Measurements from ENCODE around the gene EPHA8.

Gene EPHA8

DNA sequence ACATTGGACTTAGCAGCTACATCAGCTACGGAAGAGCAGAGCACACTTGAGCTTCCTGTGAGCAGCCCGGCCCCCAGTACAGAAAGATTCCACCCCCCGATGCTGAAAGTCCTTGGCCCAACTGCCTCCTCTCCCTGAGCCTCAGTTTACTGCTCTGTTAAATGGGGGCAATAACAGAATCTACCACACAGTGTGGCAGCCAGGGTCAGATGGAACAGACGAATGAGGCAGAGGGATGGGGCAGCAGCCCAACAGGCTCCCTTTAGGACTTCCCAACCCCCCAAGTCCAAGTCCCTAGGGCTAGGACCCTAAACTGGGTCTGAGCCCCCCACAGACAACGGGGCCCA lies 50.3 kb downstream of the EPHA8 start:
- no peak overlapping the region for H3K4me3 ChIP-seq (ENCODE audit: low read depth, low read length)

DNA sequence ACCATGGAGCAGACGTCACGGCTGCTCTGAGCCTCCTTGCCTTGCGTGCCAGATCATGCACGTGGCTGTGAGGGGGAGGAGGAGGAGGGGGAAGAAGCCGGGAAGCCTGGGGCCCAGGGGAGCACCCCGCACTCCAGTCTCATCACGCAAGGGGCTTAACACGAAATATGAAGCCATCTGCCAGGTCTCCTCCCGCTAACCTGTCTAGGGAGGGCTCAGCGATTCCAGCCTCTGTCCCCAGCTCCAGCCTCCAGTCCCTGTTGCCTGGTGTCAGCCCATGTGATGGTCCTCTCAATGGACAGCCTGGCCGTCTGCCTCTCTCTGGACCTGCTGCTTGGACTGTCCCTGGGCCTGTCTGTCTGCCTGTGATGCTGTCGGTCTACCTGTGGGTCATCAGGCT lies 50.7 kb downstream of the EPHA8 start:
- H3K4me3 ChIP-seq (ENCODE audit: low read depth, low read length), result no peak overlapping the region

DNA sequence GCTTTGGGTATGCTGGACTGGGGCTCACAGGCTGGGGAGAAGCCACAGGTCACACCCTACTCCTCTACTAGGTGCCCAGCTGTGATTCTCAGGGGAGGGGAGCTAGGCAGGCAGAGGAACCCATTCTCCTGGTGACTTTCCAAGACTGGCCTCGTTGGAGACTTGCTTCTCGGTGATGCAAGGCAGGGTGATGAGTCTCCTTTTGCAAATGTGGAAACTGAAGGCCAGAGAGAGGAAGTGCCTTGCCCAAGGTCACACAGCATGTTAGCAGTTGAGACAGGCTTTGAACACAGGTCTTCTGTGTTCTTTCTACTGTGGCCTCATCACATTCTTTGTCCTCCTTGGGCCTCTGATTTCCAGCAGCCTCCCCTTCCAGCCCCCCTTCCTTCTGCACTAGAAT lies 52.6 kb downstream of the EPHA8 start:
- no peak overlapping the region for H3K4me3 ChIP-seq (ENCODE audit: low read depth, low read length)

DNA sequence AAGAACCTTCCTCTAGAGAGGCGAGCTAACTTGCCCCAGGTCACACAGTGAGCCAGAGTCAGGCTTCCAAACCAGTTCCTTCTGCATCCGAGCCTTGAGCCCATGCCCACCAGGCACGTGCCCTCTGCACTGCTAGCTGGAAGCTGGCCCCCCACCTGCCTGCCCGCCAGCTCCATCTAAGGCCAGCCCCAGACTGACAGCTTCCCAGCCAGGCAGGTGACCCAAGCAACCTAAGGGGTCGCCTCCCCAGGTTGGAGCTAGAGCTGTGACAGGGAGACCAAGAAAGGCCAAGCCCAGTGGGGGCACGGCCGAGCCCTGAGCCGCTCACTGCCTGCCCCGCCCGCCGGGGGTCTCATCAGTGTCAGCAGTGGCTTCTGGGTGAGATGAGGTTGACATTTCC lies 53.3 kb downstream of the EPHA8 start:
- H3K4me3 ChIP-seq (ENCODE audit: low read depth, low read length), result no peak overlapping the region

DNA sequence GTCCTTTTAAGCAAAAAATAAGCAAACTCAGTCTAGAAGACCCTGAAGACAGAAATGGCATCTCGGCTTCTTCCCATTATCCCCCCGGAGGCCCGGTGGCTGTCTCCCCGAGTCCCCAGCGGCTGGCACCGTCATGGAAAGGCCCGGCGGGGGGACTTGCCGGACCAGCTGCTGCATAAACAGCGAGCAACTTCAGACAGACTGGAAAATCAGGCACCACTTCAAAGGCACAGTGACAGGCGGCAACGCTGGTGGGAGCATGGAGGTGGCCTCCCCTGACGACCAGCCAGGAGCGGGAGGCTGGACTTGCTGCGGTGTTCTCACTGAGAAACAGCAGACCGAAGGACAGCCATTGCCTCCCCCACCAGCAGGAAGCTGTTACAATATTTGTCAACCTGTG lies 54.8 kb downstream of the EPHA8 start:
- H3K4me3 ChIP-seq (ENCODE audit: low read depth, low read length), result no peak overlapping the region

DNA sequence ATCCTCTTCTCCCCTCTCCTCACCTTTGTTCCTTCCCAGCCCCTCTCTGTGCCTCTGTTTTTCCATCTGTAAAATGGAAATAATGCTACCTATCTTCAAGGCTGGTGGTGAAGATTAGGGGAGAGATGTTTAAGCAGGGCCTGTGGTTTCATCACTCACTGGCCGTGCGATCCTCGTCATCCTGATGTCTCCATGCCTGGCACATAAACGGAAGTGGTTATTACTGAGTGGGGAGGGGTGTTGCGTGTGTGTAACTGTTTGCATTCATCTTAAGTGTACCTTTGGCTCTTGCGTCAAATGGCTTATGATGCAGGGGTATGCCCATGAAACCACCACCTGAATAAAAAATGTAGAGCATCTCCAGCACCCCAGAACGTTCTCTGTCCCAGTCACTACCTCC lies 56.0 kb downstream of the EPHA8 start:
- no peak overlapping the region for H3K4me3 ChIP-seq (ENCODE audit: low read depth, low read length)

DNA sequence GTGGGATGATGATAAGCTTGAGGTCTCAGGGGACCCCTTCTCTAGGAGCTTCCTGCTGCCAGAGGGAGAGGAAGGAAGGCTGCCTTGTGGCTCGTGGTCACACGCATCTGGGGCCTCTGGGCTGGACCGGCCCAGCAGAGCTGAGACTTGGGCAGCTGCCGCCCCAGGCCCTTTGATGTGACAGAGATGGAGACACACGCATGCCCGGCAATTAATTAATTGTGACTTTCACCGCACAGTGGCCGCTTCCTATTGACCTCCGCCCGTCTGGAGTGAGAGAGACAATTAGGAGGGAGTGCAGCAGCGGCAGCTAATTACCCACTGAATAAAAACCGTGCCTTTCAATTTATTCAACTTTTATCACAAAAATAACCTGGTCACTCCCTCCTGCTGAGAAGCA lies 56.5 kb downstream of the EPHA8 start:
- no peak overlapping the region for H3K4me3 ChIP-seq (ENCODE audit: low read depth, low read length)

DNA sequence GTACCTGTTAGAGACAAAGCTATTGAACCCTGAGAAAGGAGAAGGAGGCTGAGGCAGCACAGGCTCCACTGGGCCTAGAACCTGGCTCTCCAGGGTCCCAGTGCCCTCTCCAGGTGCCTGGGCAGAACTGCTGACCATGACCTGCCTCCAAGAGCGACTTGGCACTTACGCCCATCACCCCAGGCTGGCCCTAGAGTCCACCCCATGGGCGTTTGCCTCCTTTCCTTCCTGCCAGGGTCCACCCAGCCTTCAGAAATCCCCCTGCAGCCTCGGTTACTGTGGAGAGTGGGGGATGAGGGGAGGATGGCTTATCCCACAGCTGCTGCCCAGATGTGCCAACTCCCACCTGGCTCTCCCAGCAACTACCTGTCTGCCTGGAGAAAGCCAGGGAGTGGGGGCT lies 58.5 kb downstream of the EPHA8 start:
- H3K4me3 ChIP-seq (ENCODE audit: low read depth, low read length), result no peak overlapping the region

DNA sequence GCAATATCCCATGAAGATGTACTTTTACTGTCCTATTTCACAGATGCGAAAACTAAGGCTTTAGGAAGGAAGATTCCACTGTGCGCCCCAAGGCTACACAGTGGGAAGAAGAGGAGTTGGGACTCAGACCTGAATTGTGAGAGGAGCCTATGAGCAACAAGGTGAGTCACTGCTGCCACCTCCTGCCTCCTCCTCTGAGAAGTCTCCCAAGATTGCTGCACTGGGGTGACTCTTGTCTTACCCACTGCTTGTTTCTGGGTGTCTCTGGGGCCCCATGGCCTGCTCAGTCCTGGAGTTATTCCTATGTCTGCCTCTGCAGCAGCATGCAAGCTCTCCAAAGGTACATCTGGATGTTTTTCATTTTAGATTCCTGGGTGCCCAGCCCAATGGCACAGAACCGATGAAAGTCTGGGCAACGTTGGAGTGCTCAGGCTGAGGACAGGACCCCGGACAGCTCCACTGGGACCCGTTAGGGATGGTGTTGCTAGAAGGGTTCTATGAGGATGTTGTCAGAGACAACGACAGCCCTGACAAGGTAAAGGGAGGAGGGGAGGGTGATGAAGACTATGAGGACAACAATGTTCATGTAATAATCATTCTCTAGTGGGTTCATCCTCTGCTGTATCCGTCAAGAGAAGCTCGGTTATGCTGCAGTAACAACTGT lies 62.1 kb downstream of the EPHA8 start:
- H3K4me3 ChIP-seq (ENCODE audit: low read depth, low read length), result no peak overlapping the region

DNA sequence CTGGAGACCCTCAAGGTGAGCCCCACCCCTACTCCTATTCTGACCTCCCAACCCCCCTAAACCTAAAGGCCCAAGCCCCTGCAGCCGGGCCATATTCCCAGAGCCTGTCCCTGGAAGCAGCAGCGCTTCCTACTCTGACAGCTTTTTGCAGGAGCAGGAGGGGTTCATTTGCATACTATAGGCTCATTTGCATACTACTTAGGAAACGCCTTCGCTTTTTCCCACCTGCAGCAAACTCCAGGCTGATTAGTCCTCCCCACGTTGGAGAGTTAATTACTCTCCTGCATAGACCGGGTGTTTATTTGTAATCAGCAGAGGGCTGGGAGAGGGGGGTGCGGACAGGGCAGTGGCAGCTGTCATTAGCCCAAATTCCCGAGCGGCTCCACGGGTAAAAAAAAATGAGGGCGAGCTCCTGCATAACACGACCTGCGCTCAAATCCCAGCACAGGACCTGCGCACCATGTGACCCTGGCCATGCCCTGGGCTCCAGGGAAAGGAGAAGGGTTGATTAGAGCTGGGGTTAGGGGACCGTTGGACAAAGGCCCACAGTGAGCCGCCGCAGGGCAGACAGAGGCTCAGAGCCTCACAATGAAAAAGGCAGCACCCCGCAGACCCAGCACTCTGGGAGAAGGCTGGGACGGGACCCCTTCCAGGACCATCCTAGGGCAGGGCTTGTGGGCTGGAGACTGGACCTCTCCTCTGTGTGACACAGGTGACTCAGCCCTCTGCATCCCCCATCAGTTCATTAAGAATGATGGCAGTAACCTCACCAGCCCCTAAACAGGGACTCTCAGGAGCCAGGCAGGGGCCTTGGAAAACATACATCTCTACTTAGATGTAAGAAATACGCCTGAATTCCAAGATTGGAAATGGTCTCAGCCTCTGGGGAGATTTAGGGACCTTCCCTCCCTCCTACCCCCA lies 63.2 kb downstream of the EPHA8 start:
- no peak overlapping the region for H3K4me3 ChIP-seq (ENCODE audit: low read depth, low read length)

DNA sequence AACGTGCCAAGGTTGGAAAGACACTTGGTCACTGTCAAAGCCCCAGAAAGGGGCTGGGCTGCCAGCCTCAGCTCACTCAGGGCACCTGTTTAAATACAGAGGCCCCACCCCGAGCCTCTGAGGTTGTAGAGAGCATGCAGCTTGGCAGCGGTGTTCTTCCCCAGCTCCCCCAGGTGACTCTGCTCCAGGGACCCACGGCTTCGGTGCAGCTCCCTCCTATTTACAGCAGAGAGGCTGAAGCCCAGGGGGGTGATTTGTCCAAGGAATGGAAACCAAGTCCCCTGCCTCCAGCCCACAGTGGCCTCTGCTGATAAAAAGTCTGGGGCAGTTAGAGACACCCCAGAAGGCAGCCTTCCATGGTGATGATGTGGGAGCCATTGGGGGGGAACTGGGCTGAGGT lies 64.0 kb downstream of the EPHA8 start:
- H3K4me3 ChIP-seq (ENCODE audit: low read depth, low read length), result no peak overlapping the region

DNA sequence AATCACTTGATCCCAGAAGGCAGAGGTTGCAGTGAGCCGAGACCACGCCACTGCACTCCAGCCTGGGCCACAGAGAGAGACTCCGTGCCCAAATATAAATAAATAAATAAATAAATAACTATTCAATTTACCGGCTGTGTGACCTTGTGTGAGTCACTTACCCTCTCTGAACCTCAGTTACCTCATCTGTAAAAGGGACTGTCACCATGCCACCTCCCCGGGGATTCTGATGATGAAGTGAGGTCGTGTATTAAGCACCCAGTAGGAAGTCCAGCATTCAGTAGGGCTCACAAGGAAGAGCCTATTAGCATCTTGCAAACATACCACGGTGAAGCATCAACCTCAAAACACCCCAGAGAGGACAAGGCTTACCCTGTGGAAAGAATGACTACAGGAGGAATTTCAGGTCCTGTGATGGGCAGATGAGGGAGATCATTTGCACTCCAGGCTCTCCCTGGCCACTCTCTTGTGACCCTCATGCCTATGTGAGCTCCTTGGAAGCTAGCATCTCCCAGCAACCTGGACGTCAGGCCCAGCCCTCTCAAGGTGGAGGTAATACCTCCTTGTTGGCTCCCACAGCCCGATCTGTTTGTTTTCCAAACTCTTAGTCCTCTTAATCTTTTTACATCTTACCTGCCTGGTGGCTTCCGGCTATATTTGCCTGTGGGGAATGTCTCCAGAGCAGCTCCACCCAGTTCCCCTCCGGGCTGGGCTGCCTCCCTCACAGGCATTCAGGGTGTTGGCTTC lies 65.6 kb downstream of the EPHA8 start:
- no peak overlapping the region for H3K4me3 ChIP-seq (ENCODE audit: low read depth, low read length)

DNA sequence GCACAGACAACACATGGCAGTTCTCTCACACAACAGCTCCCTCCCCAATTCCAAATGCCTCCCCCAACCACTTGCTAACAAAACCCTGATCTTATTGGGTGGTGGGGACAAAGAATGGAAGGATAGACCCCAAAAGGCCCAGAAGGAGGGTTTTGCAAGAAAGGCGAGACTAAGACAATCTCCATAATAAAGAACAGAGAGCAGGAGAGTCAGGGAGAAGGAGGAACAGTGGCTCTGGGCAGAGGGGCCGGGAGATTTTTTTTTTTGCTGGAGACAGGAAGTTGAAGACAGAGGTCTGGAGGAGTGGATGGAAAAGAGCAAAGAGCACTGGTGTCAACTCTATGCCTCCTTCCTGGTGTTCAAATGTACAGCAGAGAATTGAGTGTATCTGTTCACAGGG lies 66.6 kb downstream of the EPHA8 start:
- H3K4me3 ChIP-seq (ENCODE audit: low read depth, low read length), result no peak overlapping the region

DNA sequence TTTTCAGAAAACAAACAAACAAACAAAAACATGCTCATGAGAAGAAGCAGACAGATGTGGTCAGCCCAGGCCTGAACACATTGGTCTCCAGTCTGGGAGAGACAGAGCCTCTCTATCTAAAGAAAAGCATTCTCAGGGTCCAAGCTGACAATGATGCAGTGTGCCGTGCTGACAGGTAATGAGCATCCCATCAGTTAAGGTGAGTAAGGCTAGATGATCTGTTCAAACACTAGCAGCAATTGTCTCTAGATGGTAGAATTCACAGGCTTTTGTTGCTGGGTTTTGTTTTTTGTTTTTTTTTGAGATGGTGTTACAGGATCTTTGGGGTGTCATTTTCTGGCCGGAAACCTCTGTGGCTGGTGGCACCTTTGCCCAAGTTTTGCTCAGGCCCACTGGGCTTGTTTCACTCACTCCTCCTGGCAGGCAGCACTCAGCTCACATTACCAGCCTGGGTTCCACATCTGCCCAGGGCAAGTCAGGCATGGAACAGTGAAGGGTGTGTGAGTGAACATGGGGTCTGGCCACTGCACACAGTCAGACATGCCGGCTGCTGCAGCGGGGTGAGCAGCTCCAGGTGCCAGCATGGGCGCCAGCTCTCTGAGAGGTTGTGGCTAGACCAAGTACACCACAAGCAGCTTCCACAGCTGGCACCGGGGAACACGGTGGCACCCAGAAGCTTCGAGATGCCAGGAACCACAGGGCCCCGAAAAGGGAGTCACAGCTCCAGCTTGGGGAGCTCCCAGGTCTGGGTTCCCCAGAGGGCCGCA lies 70.6 kb downstream of the EPHA8 start:
- no peak overlapping the region for H3K4me3 ChIP-seq (ENCODE audit: low read depth, low read length)

DNA sequence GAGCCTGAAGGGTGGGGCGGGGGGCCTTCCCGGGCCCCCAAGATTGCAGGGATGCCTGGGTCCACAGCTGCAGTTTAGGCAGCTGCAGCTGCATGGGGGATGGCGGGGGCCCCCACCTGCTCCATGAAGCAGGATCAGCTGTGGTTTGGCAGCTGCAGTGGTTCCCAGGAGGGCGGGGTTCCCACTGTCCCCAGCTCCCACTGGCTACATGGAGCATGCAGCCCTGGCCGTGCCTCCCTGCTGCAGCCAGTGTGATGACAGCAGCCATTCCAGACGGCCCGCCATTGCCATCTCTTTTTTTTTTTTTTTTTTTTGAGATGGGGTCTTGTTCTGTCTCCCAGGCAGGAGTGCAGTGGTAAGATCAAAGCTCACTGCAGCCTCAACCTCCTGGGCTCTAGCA lies 72.1 kb downstream of the EPHA8 start:
- H3K4me3 ChIP-seq (ENCODE audit: low read depth, low read length), result no peak overlapping the region

DNA sequence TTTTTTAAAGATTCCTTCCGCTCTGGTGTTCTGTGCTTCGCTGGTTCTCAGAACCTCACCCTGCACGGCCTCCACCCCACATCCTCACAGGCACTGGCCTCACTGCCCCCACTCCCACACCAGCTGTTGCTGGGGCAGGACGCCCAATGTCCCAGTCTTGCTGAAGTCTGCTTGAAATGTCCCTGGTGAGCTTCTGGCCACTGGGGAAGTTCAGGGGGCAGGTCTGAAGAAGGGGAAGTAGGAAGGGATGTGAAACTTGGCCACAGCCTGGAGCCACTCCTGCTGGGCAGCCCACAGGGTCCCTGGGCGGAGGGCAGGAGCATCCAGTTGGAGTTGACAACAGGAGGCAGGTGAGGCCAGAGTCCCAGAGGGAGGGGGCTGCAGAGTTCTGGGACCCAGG lies 73.1 kb downstream of the EPHA8 start, which contains the start of gene C1QA:
Gene C1QA, plus strand, starts transcription at position 276 of the 400 bp plus-strand sequence. CDS start 989 bp downstream, outside the sequence.
- H3K4me3 ChIP-seq (ENCODE audit: low read depth, low read length), result no peak within 1 kb of the TSS

DNA sequence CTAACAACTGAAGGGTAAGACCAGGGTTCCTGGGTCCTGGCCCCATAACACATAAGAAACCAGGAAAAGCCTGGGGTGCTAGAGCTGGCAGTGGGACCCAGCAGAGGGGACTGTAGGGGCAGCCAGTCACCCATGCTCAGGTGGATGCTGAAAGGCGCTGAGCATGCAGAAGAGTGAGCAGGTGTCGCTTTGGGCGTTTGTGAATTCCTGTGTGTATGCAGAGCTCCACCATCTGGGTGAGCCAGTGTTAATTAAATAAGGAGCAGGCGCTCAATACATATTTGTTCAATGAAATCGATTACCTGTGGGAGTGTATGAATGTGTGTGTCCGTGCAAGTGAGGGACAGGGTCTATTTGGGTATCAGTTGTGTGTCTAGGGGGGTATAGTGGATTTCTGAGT lies 73.6 kb downstream of the EPHA8 start:
- no peak overlapping the region for H3K4me3 ChIP-seq (ENCODE audit: low read depth, low read length)

DNA sequence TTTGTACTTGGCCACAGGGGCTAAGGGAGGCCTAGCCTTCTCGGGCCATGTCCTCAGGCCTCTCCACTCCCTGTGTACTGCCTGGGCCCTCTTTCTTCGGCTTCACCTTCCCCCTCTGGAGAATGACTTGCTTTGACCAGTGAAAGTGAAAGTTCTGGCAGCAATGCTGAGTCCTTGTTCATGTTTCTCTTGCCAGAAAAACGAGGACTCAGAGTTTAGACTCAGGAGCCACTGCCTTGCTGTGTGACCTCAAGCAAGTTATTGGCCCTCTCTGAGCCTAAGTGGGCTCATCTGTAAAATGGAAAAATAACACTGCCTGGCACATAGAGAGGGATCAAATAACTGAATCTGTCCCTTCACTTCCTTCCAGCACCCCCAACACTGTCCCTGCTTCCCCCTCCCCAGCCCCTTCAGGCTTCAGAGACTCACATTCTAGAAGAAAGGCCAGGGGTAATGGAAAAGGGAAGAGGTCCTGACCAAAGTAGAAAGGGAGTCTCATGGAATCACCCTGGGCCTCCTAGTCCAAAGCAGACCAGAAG lies 74.7 kb downstream of the EPHA8 start:
- H3K4me3 ChIP-seq (ENCODE audit: low read depth, low read length), result no peak overlapping the region

DNA sequence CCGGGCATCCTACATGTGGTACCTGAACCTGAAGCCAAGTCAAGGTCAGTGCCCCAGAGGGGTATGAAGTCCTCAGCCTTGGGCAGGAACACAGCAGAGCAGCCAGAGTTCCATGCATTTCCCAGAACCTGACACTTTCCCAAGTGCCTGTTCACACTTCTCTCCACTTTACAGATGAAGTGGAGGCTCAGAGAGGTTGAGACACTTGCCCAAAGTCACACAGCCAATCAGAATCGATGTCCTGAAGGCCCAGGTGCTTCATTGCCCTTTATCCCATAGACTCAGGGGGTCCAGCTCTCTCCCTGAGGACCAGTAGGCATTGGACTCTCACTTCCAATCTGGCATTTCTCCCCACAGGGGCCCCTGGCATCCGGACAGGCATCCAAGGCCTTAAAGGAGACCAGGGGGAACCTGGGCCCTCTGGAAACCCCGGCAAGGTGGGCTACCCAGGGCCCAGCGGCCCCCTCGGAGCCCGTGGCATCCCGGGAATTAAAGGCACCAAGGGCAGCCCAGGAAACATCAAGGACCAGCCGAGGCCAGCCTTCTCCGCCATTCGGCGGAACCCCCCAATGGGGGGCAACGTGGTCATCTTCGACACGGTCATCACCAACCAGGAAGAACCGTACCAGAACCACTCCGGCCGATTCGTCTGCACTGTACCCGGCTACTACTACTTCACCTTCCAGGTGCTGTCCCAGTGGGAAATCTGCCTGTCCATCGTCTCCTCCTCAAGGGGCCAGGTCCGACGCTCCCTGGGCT lies 75.4 kb downstream of the EPHA8 start:
- no peak overlapping the region for H3K4me3 ChIP-seq (ENCODE audit: low read depth, low read length)

DNA sequence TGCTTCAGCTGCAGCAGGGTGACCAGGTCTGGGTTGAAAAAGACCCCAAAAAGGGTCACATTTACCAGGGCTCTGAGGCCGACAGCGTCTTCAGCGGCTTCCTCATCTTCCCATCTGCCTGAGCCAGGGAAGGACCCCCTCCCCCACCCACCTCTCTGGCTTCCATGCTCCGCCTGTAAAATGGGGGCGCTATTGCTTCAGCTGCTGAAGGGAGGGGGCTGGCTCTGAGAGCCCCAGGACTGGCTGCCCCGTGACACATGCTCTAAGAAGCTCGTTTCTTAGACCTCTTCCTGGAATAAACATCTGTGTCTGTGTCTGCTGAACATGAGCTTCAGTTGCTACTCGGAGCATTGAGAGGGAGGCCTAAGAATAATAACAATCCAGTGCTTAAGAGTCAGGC lies 76.0 kb downstream of the EPHA8 start:
- no peak overlapping the region for H3K4me3 ChIP-seq (ENCODE audit: low read depth, low read length)

Measured in iPS-11a (cell line).